SK-N-SH (cell line): ENCODE results near the gene AHNAK. TPM values are rescaled to one million over a fixed set of nuclear protein-coding genes. Genes with fewer than 3 reads are reported as not detected.

Experiments used
- CTCF ChIA-PET: fragments of 300-600, 350-600 bp; formaldehyde crosslinking; extraction: SDS; loops from one replicate; lab custom pipeline; 2021; lab: Yijun Ruan, JAX
- POLR2A ChIA-PET: fragments of 350-600 bp; sonication (Branson Sonifier 250); formaldehyde crosslinking; extraction: SDS; loops from one replicate; lab custom pipeline; 2020; ENCODE audit warnings: antibody characterized with exemption, inconsistent platforms; lab: Yijun Ruan, JAX
- DNase-seq: peaks from one replicate; pipeline ENCODE4 v3.0.0; 2012
- H2AFZ ChIP-seq: fragments of 200-600 bp; sonication (generic); 2 replicates; pipeline ENCODE4 v1.8.1; 2016; ENCODE audit warnings: antibody characterized with exemption, mild to moderate bottlenecking, low read depth
- H3F3A ChIP-seq: fragments of 200-600 bp; sonication (generic); replicated peaks from 2 replicates; pipeline ENCODE3; 2016; ENCODE audit warnings: antibody characterized with exemption, mild to moderate bottlenecking; ENCODE audit not compliant: insufficient read depth
- H3K27ac ChIP-seq, 2 experiments: fragments of 200-500 bp in 1 of 2; fragments of 200-600 bp in 1 of 2; sonication (Bioruptor generic) in 1 of 2; sonication (generic), shearing (Covaris generic) in 1 of 2; 2 replicates each; pipeline versions ENCODE4 v1.5.1 to v1.6.1; 2014 to 2016; ENCODE audit warnings: low read depth in 2 of 2, inconsistent platforms in 1 of 2, low read length in 1 of 2, mild to moderate bottlenecking in 1 of 2, mixed read lengths in 1 of 2
- H3K27me3 ChIP-seq: fragments of 200-600 bp; sonication (generic), shearing (Covaris generic); 2 replicates; pipeline ENCODE4 v1.6.1; 2016; ENCODE audit warnings: mixed run types; ENCODE audit not compliant: insufficient read depth
- H3K36me3 ChIP-seq, 2 experiments: fragments of 200-500 bp in 1 of 2; fragments of 200-600 bp in 1 of 2; sonication (Bioruptor generic) in 1 of 2; sonication (generic) in 1 of 2; replicated peaks in 1 of 2; 2 replicates each; pipeline versions ENCODE3 to v1.5.1; 2014 to 2016; ENCODE audit warnings: low read length in 1 of 2, mild to moderate bottlenecking in 1 of 2; ENCODE audit not compliant: insufficient read depth in 2 of 2, control insufficient read depth in 1 of 2
- H3K4me1 ChIP-seq, 2 experiments: fragments of 200-500 bp in 1 of 2; fragments of 200-600 bp in 1 of 2; sonication (Bioruptor generic) in 1 of 2; sonication (generic), shearing (Covaris generic) in 1 of 2; 2 replicates each; pipeline versions ENCODE4 v1.5.1 to v1.6.1; 2014 to 2016; ENCODE audit warnings: low read depth in 1 of 2, low read length in 1 of 2, mixed run types in 1 of 2; ENCODE audit not compliant: insufficient read depth in 2 of 2, control insufficient read depth in 1 of 2
- H3K4me2 ChIP-seq: fragments of 200-600 bp; sonication (generic), shearing (Covaris generic); 2 replicates; pipeline ENCODE4 v1.6.1; 2017; ENCODE audit warnings: mixed run types
- H3K4me3 ChIP-seq, 2 experiments: fragments of 200-500 bp in 1 of 2; fragments of 200-600 bp in 1 of 2; sonication (Bioruptor generic) in 1 of 2; sonication (generic), shearing (Covaris generic) in 1 of 2; 2 replicates each; pipeline versions ENCODE4 v1.5.1 to v1.8.1; 2014 to 2016; ENCODE audit warnings: low read depth in 2 of 2, inconsistent platforms in 1 of 2, low read length in 1 of 2, mild to moderate bottlenecking in 1 of 2, mixed read lengths in 1 of 2, moderate library complexity in 1 of 2
- H3K79me2 ChIP-seq: fragments of 200-600 bp; sonication (generic); 2 replicates; pipeline ENCODE4 v1.8.1; 2017; ENCODE audit warnings: mild to moderate bottlenecking; ENCODE audit not compliant: insufficient read depth
- H3K9ac ChIP-seq: fragments of 200-600 bp; sonication (generic); 2 replicates; pipeline ENCODE4 v1.6.1; 2017; ENCODE audit warnings: mixed run types
- H3K9me2 ChIP-seq: fragments of 200-600 bp; sonication (generic); 2 replicates; pipeline ENCODE4 v1.6.1; 2017; ENCODE audit warnings: mixed run types
- H3K9me3 ChIP-seq: fragments of 200-600 bp; sonication (generic); 2 replicates; pipeline ENCODE4 v1.6.1; 2017; ENCODE audit warnings: mixed run types, mild to moderate bottlenecking, moderate library complexity
- H4K20me1 ChIP-seq: fragments of 200-600 bp; sonication (generic); 2 replicates; pipeline ENCODE4 v1.6.1; 2017; ENCODE audit warnings: mild to moderate bottlenecking, mixed run types; ENCODE audit not compliant: insufficient read depth
- CHD2 ChIP-seq: fragments of 150-350 bp; IDR thresholded peaks from 2 replicates; pipeline ENCODE4 v1.6.1; 2018; ENCODE audit warnings: low read length; ENCODE audit not compliant: partially characterized antibody
- CTCF ChIP-seq: fragments of 200-600 bp; sonication (generic); IDR thresholded peaks from 2 replicates; pipeline ENCODE4 v1.6.1; 2017; ENCODE audit warnings: antibody characterized with exemption, mild to moderate bottlenecking, moderate library complexity
- EP300 ChIP-seq, 2 experiments: IDR thresholded peaks; 2 replicates each; pipeline versions ENCODE4 v1.4.0 to v1.6.1; 2012; ENCODE audit warnings: borderline replicate concordance in 1 of 2, low read depth in 1 of 2, low read length in 1 of 2
- EZH2phosphoT487 ChIP-seq: fragments of 200-600 bp; sonication (generic); IDR thresholded peaks from 2 replicates; pipeline ENCODE4 v1.6.1; 2017; ENCODE audit warnings: low read depth, mixed run types, mild to moderate bottlenecking, antibody characterized with exemption, moderate library complexity, borderline replicate concordance
- FOXJ3 ChIP-seq: sonication (generic); formaldehyde crosslinking; IDR thresholded peaks from 2 replicates; pipeline ENCODE4 v1.5.1; 2020; ENCODE audit warnings: mild to moderate bottlenecking, missing genetic modification reagents
- GATA2 ChIP-seq: sonication (generic); formaldehyde crosslinking; IDR thresholded peaks from 2 replicates; pipeline ENCODE4 v1.5.0; 2020; ENCODE audit warnings: mild to moderate bottlenecking, missing genetic modification reagents
- IRF3 ChIP-seq: fragments of 150-350 bp; IDR thresholded peaks from 2 replicates; pipeline ENCODE4 v1.6.1; 2016; ENCODE audit warnings: mild to moderate bottlenecking, low read depth, low read length
- MAX ChIP-seq: IDR thresholded peaks from 2 replicates; pipeline ENCODE4 v1.4.0; 2012; ENCODE audit warnings: low read depth
- NFIC ChIP-seq: IDR thresholded peaks from 2 replicates; pipeline ENCODE4 v1.4.0; 2012; ENCODE audit warnings: borderline replicate concordance
- NRF1 ChIP-seq: IDR thresholded peaks from 2 replicates; pipeline ENCODE4 v1.6.1; 2012; ENCODE audit warnings: low read depth, mild to moderate bottlenecking, low read length
- REST ChIP-seq: IDR thresholded peaks from 2 replicates; pipeline ENCODE4 v1.6.1; 2012; ENCODE audit warnings: mild to moderate bottlenecking, low read depth, low read length, moderate library complexity
- RXRA ChIP-seq: IDR thresholded peaks from 2 replicates; pipeline ENCODE4 v1.4.0; 2012; ENCODE audit warnings: low read depth, mild to moderate bottlenecking, borderline replicate concordance
- SIN3A ChIP-seq: IDR thresholded peaks from 2 replicates; pipeline ENCODE4 v1.6.1; 2012; ENCODE audit warnings: low read depth, mild to moderate bottlenecking, low read length, moderate library complexity, borderline replicate concordance
- SMC3 ChIP-seq: IDR thresholded peaks from 2 replicates; pipeline ENCODE4 v1.6.1; 2012; ENCODE audit warnings: low read depth, low read length, improper control_type of control experiment
- TAF1 ChIP-seq: IDR thresholded peaks from 2 replicates; pipeline ENCODE4 v1.6.1; 2012; ENCODE audit warnings: low read depth, mild to moderate bottlenecking, low read length, moderate library complexity, borderline replicate concordance
- USF1 ChIP-seq: IDR thresholded peaks from 2 replicates; pipeline ENCODE4 v1.4.0; 2012; ENCODE audit warnings: low read depth, borderline replicate concordance
- YY1 ChIP-seq: IDR thresholded peaks from 2 replicates; pipeline ENCODE4 v1.4.0; 2012; ENCODE audit warnings: low read depth, mild to moderate bottlenecking
- WGBS: methylation state at CpG from one replicate; pipeline ENCODE4 v1.1.6; 2017; ENCODE audit warnings: low lambda C conversion rate; 5-methylcytosine and 5-hydroxymethylcytosine counted together
- polyA plus RNA-seq, 3 experiments: library from polyadenylated mRNA; depleted of rRNA; stranded (reverse); fragments of >200 nt; gene quantifications; 2 replicates each; pipeline ENCODE4 v1.2.3, GENCODE V29; 2012

AHNAK gene
- polyA plus RNA-seq, 1 of the 3 experiments (the other 2 are of a cell fraction): 57.8 TPM

- TF ChIP-seq SMC3 (no peak), CTCF (no peak; the same call in 1 of the 2 replicates), FOXJ3 (CRISPR knock-in tag) (no peak), NRF1 (peak; percentile 34; the same call in 1 of the 2 replicates), CHD2 (no peak), EZH2phosphoT487 (no peak), GATA2 (peak; percentile 21; the same call in 1 of the 2 replicates), RXRA (peak; percentile 80; the same call in 1 of the 2 replicates), IRF3 (no peak), SIN3A (peak; percentile 70; the same call in 1 of the 2 replicates)
These were observed 966 bp downstream of the AHNAK start (continued) for GRCh38 chr11:62545437-62546243.

- H3K27me3 ChIP-seq: no peaks in the 10 kb centered on the region
- TF ChIP-seq MAX: no peak
- no peak for TF ChIP-seq EZH2phosphoT487
- TF ChIP-seq NFIC: no peak
- no peak for TF ChIP-seq TAF1
- no peak for TF ChIP-seq FOXJ3 (CRISPR knock-in tag)
- no peak for TF ChIP-seq USF1
- no peak for TF ChIP-seq CHD2
- no peak for TF ChIP-seq REST
- no peak for TF ChIP-seq EP300 (IDR thresholded peaks at IDR 0.05; ENCODE audit: borderline replicate concordance in 1 of 2, low read depth in 1 of 2, low read length in 1 of 2)
- no peak for TF ChIP-seq YY1
- peak overlapping the region; percentile 98 for H3K4me2 ChIP-seq
- peaks cover 0 to 9% of the 10 kb centered on the region in 2 experiments for H3K36me3 ChIP-seq
- DNase-seq: no peak
- peaks cover 34 to 54% of the 10 kb centered on the region in 2 experiments for H3K4me1 ChIP-seq
- H3K79me2 ChIP-seq: peaks cover 81% of the 10 kb centered on the region
- no peaks in the 10 kb centered on the region for H3K9me3 ChIP-seq
- peak overlapping the region; percentile 99 for H3K9ac ChIP-seq
- peaks cover 27% of the 10 kb centered on the region for H3F3A ChIP-seq
- 45% methylated on average over 14 of the region's 32 CpGs for WGBS
- peak overlapping the region; percentile 75 to 98 for H3K4me3 ChIP-seq
- H3K9me2 ChIP-seq: no peaks in the 10 kb centered on the region
- peaks cover 57% of the 10 kb centered on the region for H4K20me1 ChIP-seq
- no peak overlapping the region for H2AFZ ChIP-seq
- ChIA-PET POLR2A (interaction anchor here (1.2 to 1.8 kb wide), 3 partner anchors 13 to 144 kb away, joined by 5 to 6 read pairs (median 5); partner anchors contain the start of gene TUT1), CTCF (interaction anchor here (1.0 to 10.9 kb wide), 10 partner anchors 11 to 207 kb away, joined by 3 to 195 read pairs (median 8); no protein-coding TSS in a partner anchor)
- H3K27ac ChIP-seq: peak overlapping the region; percentile 59 to 82
These were observed 1.8 kb downstream of the AHNAK start for GRCh38 chr11:62544581-62545436.
